GM19043 (cell line): ENCODE results near the gene ENOX1.

Source experiments
- ATAC-seq: cut with Tn5 transposase; IDR thresholded peaks from one replicate; pipeline ENCODE4 v1.9.1; 2021; ENCODE audit warnings: low read depth; ENCODE audit not compliant: unreplicated experiment

ENOX1 gene

DNA sequence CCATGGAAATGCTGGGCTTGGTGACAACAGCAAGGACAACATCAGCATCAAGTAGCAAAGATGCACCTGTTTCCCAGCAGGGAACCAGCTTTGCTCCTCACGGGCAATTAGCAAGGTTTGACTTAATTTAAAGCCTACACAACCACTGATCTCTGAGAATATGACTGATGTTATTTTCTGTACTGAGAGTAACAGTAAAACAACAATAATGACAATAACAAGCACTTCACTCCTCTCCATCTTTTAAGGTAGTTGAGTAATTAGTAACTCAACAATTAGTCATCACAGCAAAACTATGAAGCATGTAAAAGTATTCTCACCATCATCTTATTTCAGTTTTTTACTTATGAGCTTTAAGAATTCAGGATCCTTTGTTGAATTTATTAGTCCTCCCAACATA is 37.3 kb downstream of the ENOX1 start:
- ATAC-seq, result no peak

DNA sequence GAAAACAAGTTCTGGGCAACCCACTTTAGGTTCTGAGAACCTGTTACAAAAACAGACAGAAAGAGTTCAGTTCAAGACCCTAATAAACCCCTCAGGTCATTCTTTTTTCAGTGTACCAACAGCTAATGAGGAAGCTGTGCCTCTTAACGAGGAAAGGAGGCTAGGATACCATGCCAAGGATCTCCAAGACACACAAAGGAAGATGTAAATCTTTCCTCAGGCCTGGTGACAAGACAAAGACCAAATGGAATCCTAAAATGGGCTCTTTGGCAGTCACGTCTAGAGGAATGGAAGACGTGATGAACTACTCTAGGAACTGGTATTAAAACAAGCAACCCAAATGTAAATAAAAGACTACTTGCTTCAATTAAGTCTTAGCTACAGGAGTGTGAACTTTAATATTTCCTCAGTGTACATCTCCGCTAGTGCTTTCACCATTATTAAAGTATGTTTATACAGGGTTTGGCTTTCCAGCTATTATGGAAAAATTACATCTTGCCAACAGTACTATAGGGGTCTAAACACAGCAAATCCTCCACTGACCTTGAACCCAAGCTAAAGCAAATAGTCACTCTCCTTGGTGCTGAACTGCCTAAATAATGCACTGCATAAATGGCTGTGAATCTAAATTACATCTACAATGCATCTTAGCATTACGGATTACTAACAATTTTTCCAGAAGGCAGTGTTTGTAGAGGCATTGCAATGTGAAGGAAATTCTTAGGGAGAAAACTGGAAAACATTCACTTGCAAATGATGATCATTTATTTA is 42.3 kb downstream of the ENOX1 start:
- no peak for ATAC-seq

GRCh38 chr13:43742911-43743310 is 43.9 kb downstream of the ENOX1 start:
- no peak for ATAC-seq

- no peak for ATAC-seq
Measured at GRCh38 chr13:43737392-43737923, 49.3 kb downstream of the ENOX1 start.

GRCh38 chr13:43732726-43733125 is 54.0 kb downstream of the ENOX1 start:
- no peak for ATAC-seq

GRCh38 chr13:43731296-43731695 is 55.5 kb downstream of the ENOX1 start:
- no peak for ATAC-seq

DNA sequence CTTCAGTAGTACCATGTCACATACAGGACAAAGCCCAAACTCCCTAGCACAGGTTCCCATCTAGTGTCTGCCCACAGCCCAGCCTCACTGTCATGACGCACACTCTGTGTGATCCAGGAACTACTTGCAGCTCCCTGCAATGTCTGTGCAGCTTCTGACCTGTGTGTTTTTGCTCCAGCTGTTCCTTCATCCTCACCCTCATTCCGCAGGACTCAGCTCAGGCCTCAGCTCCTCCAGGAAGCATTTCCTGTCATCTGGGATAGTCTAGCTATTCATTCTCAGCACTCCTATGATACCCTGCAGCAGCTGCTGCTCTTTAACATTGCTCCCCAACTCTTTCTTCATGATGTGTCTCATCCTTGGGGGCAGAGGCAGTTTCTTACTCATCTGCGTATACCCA is 56.1 kb downstream of the ENOX1 start:
- ATAC-seq, result no peak

GRCh38 chr13:43728421-43728820 is 58.4 kb downstream of the ENOX1 start:
- ATAC-seq, result no peak

DNA sequence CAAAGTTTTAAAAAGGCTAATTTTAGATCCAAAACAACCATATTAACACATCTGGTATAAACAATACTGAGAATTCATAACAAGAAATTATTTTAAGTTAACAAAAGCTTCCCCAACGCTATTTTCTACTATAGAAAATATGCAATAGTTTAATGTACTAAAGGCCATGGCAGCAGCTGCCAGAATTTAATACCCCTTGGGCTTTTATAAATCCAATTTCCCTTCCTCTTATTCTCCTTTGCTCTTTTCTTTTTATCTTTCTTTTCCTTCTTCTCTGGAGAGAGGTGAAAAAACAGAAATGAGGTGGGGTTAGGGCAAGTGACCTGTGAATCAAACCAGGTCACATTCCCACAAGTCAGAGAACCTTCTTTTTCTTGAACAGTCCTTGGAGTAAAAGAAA is 58.9 kb downstream of the ENOX1 start:
- ATAC-seq, result no peak

DNA sequence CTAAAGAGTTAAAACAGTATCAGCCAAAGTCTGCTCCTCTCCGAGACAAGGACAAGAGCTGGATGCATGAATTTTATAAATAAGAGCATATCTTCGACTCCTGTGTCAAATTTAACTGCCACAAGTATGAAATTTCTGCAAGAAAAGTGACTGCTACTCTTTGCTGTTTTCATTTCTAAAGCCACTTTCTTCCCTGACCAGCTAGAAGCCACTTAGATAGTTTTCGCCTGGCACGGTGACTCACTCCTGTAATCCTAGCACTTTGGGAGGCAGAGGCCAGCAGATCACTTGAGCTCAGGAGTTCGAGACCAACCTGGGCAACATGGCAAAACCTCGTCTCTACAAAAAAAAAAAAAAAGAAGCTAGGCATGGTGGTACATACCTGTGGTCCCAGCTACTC is 61.3 kb downstream of the ENOX1 start:
- ATAC-seq, result no peak

DNA sequence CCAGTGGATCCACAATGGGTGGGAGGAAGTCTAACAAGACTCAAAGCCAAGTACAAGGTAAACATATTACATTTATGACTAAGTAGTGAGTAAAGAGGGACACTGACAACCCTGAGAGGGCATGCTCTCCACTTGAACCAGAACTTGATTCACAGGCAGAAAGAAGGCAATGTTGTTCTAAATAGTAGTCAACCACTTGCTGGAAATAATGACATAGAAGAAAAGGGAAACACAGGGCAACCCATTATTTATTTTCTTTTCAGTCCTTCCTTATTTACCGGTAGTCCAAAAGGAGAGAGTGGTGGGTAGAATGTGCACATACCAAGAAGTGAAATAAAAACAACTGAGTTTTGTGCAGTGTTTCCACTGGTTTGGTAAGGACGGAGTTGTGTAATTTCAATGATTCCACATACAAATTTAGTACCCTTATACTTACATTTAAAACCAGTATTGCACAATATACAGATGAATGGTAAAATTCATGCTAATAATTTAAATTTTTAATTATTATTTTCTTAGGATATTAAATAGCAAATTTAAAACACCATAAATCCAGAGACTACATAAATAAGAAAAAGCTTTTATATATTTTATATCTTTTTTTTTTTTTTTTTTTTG is 65.9 kb downstream of the ENOX1 start:
- ATAC-seq, result no peak

- no peak for ATAC-seq
Measured at GRCh38 chr13:43698758-43699157, 88.0 kb downstream of the ENOX1 start.

- no peak for ATAC-seq
Measured at GRCh38 chr13:43698009-43698408, 88.8 kb downstream of the ENOX1 start.

GRCh38 chr13:43697323-43697722 is 89.4 kb downstream of the ENOX1 start:
- ATAC-seq, result no peak

- ATAC-seq, result no peak
Measured at GRCh38 chr13:43694146-43694664, 92.6 kb downstream of the ENOX1 start.

DNA sequence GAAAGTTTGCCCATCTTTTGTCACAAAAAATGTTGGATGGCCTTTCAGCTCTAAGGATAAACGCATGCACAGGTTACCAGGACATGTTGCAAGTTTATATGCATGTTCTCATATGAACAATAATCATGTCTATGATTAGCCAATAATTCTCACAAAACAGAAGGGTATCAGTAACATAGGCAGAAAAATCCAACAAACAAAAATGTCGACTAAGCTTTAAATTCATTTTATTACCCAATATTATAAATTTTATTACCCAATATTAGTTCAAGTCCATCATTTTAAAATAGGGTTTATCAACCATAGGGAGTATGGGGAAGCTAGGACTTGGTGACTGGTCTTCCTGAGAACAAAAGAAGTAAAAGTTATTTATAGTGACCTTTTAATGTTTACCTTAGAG is 93.1 kb downstream of the ENOX1 start:
- ATAC-seq, result no peak

- ATAC-seq, result no peak
Measured at GRCh38 chr13:43688227-43688907, 98.4 kb downstream of the ENOX1 start.

DNA sequence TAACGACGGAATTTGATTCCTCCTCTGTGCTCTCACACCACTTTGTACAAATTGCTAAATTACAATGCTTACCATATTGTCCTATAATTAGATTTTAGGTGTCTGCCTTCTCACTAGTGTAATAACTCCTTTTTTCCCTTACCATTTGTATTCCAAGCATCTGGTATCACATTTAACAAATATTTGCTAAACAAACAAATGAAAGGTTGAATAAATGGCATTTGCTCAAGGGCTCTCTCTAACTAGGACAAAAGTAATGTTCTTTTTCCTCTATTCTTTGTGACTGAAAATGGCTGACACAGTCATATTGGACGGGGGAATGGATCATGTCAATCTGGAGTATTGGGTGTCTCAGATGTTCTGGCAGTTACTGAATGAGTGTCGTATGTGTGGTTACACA is 99.7 kb downstream of the ENOX1 start:
- no peak for ATAC-seq

DNA sequence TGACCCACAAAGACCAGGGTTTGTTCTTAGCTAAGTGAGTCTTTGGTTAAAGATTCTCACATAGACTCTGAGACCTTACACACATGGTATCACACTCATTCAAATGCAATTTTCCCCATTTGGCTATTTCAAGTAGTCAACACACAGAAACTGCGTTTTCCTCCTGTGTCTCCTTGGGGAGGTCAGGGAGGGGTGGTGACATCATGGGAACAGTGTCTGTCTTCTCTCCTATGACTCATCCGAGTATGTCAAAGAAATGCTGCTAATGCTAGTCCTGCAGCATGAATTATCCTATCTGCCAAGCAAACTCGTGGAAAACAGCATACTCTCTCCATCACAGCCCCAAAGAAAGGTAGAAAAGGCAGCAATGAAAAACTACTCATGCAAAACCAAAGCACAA is 100.2 kb downstream of the ENOX1 start:
- ATAC-seq, result no peak

GRCh38 chr13:43684963-43685725 is 101.6 kb downstream of the ENOX1 start:
- ATAC-seq, result no peak

- ATAC-seq, result no peak
Measured at GRCh38 chr13:43682701-43683100, 104.1 kb downstream of the ENOX1 start.
